Activated T-helper 17 cell treated with anti-CD3 and anti-CD28 coated beads, Interleukin-2, amount 50 U/mL, for 72 hours (primary cell): ENCODE data around the gene ARIH1. TPM values are rescaled to one million over a fixed set of nuclear protein-coding genes. Genes with fewer than 3 reads are reported as not detected.
A peak's percentile ranks its signal among the peaks of the same experiment; 100 is the strongest.
"Not testable (repeated sequence)": the region's sequence is repeated elsewhere in the genome, so short reads cannot be mapped to it uniquely, and the experiment has no call there.

Experiments
- ATAC-seq: fragments of 150-1000 bp; cut with Tn5 transposase; replicated peaks from 2 replicates; pipeline ENCODE4 v1.10.0; 2021; ENCODE audit warnings: mild to moderate bottlenecking, moderate library complexity
- H3K27ac Mint-ChIP-seq: one replicate; pipeline ENCODE4 v1.8.0; 2022; ENCODE audit warnings: mixed read lengths
- H3K27me3 Mint-ChIP-seq: one replicate; pipeline ENCODE4 v1.8.0; 2022; ENCODE audit warnings: mixed read lengths
- H3K36me3 Mint-ChIP-seq: one replicate; pipeline ENCODE4 v1.8.0; 2022; ENCODE audit warnings: low read depth, mild to moderate bottlenecking, mixed read lengths
- H3K4me1 Mint-ChIP-seq: one replicate; pipeline ENCODE4 v1.8.0; 2022; ENCODE audit warnings: mixed read lengths
- H3K4me3 Mint-ChIP-seq: one replicate; pipeline ENCODE4 v1.8.0; 2022; ENCODE audit warnings: mild to moderate bottlenecking, mixed read lengths
- H3K9me3 Mint-ChIP-seq: one replicate; pipeline ENCODE4 v1.8.0; 2022; ENCODE audit warnings: mixed read lengths
- total RNA-seq, 2 donors: library from RNA; stranded (reverse); gene quantifications; one replicate each; pipeline ENCODE4 v1.2.3, GENCODE V29; 2022

Gene ARIH1
- total RNA-seq, result 100 to 1,000 TPM; 140 TPM

DNA sequence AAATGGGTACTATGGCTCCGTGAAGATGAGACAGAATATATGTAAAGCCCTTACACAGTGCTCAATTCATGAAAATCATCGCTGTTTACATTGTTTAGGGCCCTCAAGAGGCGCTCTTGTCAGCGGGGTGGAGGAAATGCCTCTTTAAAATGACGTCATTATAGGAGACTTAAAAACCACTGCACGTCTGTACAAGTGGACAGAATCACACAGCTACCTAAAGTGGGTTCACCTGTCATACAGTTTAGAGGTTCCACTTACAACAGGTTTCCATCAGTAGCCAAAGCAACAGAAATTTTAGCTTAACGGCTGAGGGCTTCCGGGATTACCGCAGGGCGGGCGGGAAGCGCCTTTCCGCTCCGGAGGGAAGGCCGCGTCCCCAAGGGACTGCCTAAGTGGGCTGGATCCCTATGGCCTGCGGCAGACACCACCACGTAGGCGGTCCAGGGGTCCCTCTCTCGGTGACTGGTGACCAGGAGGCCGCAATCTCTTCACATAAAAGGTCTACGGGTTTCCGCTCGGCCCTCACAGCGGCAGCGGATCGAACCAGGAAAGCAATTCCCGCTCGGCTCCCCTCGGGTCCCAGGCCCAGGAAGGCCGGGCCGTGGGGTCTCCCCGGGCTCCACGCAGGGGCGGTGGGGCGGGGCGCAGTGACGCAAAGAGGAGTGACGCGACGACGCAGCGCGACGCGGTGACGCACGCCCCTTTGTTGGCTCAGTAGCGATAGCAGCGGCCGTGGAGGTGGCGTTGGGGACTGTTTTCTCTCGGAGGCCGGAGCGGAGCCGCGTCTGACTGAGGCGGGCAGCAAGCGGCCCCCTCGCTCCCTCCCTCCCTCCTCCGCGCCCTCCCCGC is at the start of gene ARIH1:
Gene ARIH1 (plus strand): TSS at position 717 of the 852 bp plus-strand sequence. CDS start 310 bp downstream, outside the sequence.
- peaks cover 23% of the 10 kb centered on the region for H3K4me1 Mint-ChIP-seq
- H3K36me3 Mint-ChIP-seq, result peaks cover 46% of the 10 kb centered on the region
- peak within 1 kb of the TSS; percentile 80 for H3K4me3 Mint-ChIP-seq
- H3K27me3 Mint-ChIP-seq, result no peaks in the 10 kb centered on the region
- ATAC-seq, result peak; percentile 87
- H3K27ac Mint-ChIP-seq, result peak within 1 kb of the TSS; percentile 99
- H3K9me3 Mint-ChIP-seq, result no peaks in the 10 kb centered on the region

- ATAC-seq, result no peak
- H3K9me3 Mint-ChIP-seq, result peaks cover 22% of the 10 kb centered on the region
These were observed 47.4 kb upstream of the ARIH1 start for GRCh38 chr15:72426753-72427152.

DNA sequence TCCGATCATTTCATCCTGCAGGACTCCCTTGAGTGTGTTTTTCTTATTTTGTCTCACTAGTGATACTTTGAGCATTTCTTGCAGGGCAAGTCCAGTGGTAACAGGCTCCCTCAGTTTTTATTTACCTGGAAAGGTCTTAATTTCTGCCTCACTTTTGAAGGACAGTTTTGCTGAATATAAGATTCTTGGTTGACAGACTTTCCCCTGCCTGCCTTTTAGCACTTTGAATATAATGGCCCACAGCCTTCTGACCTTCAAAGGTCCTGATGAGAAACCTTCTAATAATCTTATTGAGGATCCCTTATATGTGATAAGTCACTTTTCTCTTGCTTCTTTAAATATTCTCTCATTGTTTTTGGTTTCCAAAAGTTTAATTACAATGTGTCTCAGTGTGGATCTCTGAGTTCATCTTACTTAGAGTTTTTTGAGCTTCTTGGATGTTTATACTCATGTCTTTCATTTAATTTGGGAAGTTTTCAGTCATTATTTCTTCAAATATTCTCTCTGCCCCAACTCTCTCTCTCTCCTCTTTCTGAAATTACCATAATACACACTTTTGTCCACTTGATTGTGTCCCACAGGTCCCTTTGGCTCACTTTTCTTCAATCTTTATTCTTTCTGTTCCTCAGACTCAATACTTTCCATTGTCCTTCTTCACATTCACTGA is 36.3 kb upstream of the ARIH1 start:
- no peak for ATAC-seq
- Mint-ChIP-seq H3K27ac (no peak overlapping the region), H3K4me3 (no peak overlapping the region), H3K36me3 (no peaks in the 10 kb centered on the region), H3K4me1 (no peaks in the 10 kb centered on the region), H3K9me3 (peaks cover 11% of the 10 kb centered on the region), H3K27me3 (peaks cover 21% of the 10 kb centered on the region)

More at GRCh38 chr15:72426753-72427152, 47.4 kb upstream of the ARIH1 start:
- Mint-ChIP-seq H3K36me3 (no peaks in the 10 kb centered on the region), H3K4me1 (no peaks in the 10 kb centered on the region), H3K4me3 (no peak overlapping the region), H3K27me3 (no peaks in the 10 kb centered on the region), H3K27ac (no peak overlapping the region)

- H3K27me3 Mint-ChIP-seq, ATAC-seq, H3K36me3 Mint-ChIP-seq, H3K4me3 Mint-ChIP-seq, H3K4me1 Mint-ChIP-seq, H3K9me3 Mint-ChIP-seq, H3K27ac Mint-ChIP-seq: not testable (repeated sequence)
These were observed 31.3 kb upstream of the ARIH1 start for GRCh38 chr15:72442848-72443247.

DNA sequence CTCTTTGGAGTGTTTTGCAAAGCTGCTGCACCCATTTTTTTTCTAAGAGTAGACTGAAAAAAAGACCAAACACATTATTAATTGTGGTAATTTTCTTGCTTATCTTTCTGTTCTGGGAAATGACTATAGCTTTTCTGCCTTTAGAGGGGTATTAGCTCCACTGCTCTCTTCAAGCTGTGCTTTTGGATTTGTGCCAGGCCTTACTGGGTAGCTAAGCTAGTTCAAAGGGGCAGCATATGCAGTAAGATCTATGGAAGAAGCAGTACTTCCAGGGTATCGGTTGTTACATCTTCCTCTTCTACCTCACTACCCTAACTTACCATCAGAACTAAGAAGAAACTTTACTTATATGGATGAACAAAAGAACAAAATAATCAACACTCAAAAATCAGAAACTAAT is 28.7 kb upstream of the ARIH1 start:
- Mint-ChIP-seq H3K36me3 (no peaks in the 10 kb centered on the region), H3K4me3 (no peak overlapping the region), H3K27me3 (peaks cover 3% of the 10 kb centered on the region), H3K9me3 (no peaks in the 10 kb centered on the region), H3K27ac (no peak overlapping the region), H3K4me1 (no peaks in the 10 kb centered on the region)
- no peak for ATAC-seq

DNA sequence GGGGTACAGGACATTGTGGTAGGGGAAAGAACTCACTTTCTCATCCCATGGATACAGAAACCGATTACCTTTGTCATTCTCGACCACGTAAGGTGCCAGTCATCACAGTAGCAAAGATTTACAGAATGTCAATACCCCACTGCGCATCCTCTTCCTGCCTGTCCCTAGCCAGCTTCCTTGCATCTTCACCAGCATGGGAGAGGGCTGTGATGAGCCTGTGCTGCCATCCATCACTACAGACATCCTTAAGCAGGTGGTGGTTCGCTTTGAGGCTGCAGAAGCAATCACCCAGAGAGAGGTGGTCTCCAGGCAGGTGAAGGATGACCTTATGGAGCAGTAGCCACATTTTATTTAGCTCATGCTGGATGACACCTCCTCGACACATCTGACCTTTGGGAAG is 23.3 kb upstream of the ARIH1 start:
- Mint-ChIP-seq H3K4me3 (no peak overlapping the region), H3K4me1 (no peaks in the 10 kb centered on the region)

DNA sequence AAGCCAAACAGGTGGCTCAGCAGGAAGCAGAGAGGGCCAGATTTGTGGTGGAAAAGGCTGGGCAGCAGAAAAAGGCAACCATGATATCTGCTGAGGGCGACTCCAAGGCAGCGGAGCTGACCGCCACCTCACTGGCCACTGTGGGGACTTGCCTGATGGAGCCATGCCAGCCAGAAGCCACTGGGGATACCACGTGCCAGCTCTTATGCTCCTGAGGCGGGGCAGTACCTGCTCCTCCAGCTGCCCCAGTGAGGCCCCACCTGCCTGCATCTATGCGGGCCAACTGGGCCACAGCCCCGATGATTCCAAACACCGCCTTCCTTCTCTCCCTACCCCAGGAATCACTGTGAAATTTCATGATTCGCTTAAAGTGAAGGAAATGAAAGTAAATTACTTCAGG is 22.9 kb upstream of the ARIH1 start:
- H3K9me3 Mint-ChIP-seq, result no peaks in the 10 kb centered on the region
- no peak overlapping the region for H3K4me3 Mint-ChIP-seq
- ATAC-seq, result no peak
- H3K27me3 Mint-ChIP-seq, result peaks cover 3% of the 10 kb centered on the region
- H3K4me1 Mint-ChIP-seq, result no peaks in the 10 kb centered on the region
- no peaks in the 10 kb centered on the region for H3K36me3 Mint-ChIP-seq
- H3K27ac Mint-ChIP-seq, result no peak overlapping the region

More for the DNA sequence above, 23.3 kb upstream of the ARIH1 start:
- peaks cover 3% of the 10 kb centered on the region for H3K27me3 Mint-ChIP-seq
- H3K27ac Mint-ChIP-seq, result no peak overlapping the region
- H3K9me3 Mint-ChIP-seq, result no peaks in the 10 kb centered on the region
- no peak for ATAC-seq
- no peaks in the 10 kb centered on the region for H3K36me3 Mint-ChIP-seq

DNA sequence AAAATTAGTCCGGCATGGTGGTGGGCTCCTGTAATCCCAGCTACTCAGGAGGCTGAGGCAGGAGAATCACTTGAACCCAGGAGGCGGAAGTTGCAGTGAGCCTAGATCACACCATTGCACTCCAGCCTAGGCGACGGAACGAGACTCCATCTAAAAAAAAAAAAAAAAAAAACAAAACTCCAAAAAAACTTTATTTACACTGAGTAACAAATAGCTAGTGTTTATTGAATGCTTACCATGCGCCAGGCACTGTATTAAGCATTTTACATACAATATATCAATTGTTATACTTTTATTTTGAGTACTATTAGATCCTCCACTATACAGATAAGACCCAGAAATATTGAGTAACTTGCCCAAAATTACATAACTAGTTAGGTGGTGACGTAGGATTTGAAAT is 17.4 kb upstream of the ARIH1 start:
- H3K4me1 Mint-ChIP-seq, result peaks cover 7% of the 10 kb centered on the region
- no peak for ATAC-seq
- no peak overlapping the region for H3K27ac Mint-ChIP-seq
- H3K9me3 Mint-ChIP-seq, result no peaks in the 10 kb centered on the region
- no peaks in the 10 kb centered on the region for H3K36me3 Mint-ChIP-seq
- H3K4me3 Mint-ChIP-seq, result no peak overlapping the region
- no peaks in the 10 kb centered on the region for H3K27me3 Mint-ChIP-seq

GRCh38 chr15:72460402-72460801 is 13.7 kb upstream of the ARIH1 start:
- Mint-ChIP-seq H3K4me1 (peaks cover 11% of the 10 kb centered on the region), H3K27ac (no peak overlapping the region), H3K36me3 (no peaks in the 10 kb centered on the region), H3K27me3 (no peaks in the 10 kb centered on the region), H3K4me3 (no peak overlapping the region), H3K9me3 (no peaks in the 10 kb centered on the region)
- ATAC-seq, result no peak

DNA sequence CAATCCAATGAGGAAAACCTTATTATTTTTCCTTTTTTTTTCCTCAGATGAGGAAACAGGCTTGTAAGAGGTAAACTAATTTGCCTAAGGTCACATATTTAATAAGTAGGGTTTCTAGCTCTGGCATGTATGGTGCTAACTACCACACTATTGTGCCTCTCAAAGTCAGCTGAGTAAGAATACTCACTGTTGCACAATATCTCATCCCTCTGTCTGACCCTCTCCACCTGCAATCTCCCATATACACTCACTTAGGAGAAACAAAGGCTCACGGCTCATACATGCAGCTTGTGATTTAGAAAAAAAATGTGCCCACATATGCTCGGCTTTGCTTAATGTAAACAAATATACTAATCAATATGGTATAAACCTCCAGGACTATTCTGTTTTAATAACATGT is 10.4 kb upstream of the ARIH1 start:
- no peaks in the 10 kb centered on the region for H3K27me3 Mint-ChIP-seq
- H3K36me3 Mint-ChIP-seq, result no peaks in the 10 kb centered on the region
- peaks cover 11% of the 10 kb centered on the region for H3K4me1 Mint-ChIP-seq
- ATAC-seq, result no peak
- H3K4me3 Mint-ChIP-seq, result no peak overlapping the region
- H3K27ac Mint-ChIP-seq, result no peak overlapping the region
- H3K9me3 Mint-ChIP-seq, result no peaks in the 10 kb centered on the region

DNA sequence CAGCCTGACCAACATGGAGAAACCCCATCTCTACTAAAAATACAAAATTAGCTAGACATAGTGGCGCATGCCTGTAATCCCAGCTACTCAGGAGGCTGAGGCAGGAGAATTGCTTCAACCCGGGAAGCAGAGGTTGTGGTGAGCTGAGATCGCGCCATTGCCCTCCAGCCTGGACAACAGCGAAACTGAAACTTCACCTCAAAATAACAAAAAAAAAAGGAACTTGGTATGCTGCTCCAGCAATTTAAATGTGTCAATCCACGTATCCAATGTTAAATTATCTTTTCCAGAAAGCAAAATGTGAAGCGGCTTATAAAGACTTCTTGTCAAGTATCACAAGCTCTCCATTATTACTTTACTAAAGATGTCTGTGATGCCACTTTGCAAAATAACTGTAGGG is 9.9 kb upstream of the ARIH1 start:
- H3K27me3 Mint-ChIP-seq, result no peaks in the 10 kb centered on the region
- no peak for ATAC-seq
- H3K36me3 Mint-ChIP-seq, result no peaks in the 10 kb centered on the region
- H3K4me1 Mint-ChIP-seq, result peaks cover 11% of the 10 kb centered on the region
- H3K4me3 Mint-ChIP-seq, result no peak overlapping the region
- no peak overlapping the region for H3K27ac Mint-ChIP-seq
- H3K9me3 Mint-ChIP-seq, result no peaks in the 10 kb centered on the region

- Mint-ChIP-seq H3K4me1 (peaks cover 3% of the 10 kb centered on the region), H3K27me3 (no peaks in the 10 kb centered on the region), H3K4me3 (no peak overlapping the region), H3K27ac (no peak overlapping the region), H3K9me3 (no peaks in the 10 kb centered on the region), H3K36me3 (no peaks in the 10 kb centered on the region)
- no peak for ATAC-seq
These were observed 6.0 kb upstream of the ARIH1 start for GRCh38 chr15:72468103-72468502.

DNA sequence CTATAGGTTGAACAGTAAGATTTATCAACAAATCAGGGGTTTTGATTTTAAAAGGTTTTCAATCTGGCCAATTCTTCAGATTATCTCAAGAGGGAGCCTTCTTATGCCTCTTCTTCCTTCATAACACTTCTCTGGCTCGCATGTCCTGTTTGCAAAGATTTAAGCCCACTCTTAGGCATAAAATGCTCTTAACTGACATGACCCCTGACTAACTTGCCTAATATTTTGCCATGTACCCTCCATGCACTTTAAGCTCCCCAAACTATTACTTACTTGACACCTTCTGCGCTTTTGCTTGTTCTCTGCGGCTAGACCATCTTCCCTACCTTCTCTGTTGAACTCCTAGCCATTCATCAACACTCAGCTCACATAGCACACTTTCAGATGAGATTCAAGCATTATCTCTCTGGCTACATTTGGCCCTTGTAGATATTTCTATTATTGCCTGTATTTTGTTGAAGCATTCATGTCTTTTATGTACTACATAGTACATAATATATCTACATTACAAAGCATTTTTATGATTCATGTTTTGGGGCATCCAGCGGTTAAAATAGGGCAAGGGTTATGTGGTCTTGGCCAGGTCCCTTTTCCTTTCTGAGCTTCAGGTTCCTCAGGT is 1.0 kb upstream of the ARIH1 start:
- ATAC-seq, result no peak
- Mint-ChIP-seq H3K9me3 (no peaks in the 10 kb centered on the region), H3K4me3 (peak overlapping the region; percentile 80), H3K27me3 (no peaks in the 10 kb centered on the region), H3K4me1 (peaks cover 18% of the 10 kb centered on the region), H3K27ac (peak overlapping the region; percentile 99), H3K36me3 (peaks cover 39% of the 10 kb centered on the region)

GRCh38 chr15:72474466-72474911 is 359 bp downstream of the ARIH1 start:
- no peaks in the 10 kb centered on the region for H3K9me3 Mint-ChIP-seq
- H3K27ac Mint-ChIP-seq, result peak overlapping the region; percentile 99
- peaks cover 27% of the 10 kb centered on the region for H3K4me1 Mint-ChIP-seq
- no peaks in the 10 kb centered on the region for H3K27me3 Mint-ChIP-seq
- peak overlapping the region; percentile 80 for H3K4me3 Mint-ChIP-seq
- peaks cover 53% of the 10 kb centered on the region for H3K36me3 Mint-ChIP-seq
- peak; percentile 25 for ATAC-seq
